Measurements from ENCODE around the gene FSTL5. TPM values are rescaled to one million over a fixed set of nuclear protein-coding genes. Genes with fewer than 3 reads are reported as not detected.

The FSTL5 gene
- total RNA-seq, 1 experiment from 2014 or later, result 29.4 TPM

- TF ChIP-seq CTCF (conservative IDR thresholded peaks at IDR 0.05), result no peak
- no peak for TF ChIP-seq EZH2 (IDR thresholded peaks at IDR 0.05; ENCODE audit: low read depth)
- Histone ChIP-seq H3K4me1 (replicated peaks; ENCODE audit: insufficient read depth) (no peaks in the 10 kb centered on the region), H2AFZ (no peak overlapping the region), H3K27ac (no peak overlapping the region), H3K9me2 (ENCODE audit: insufficient read depth) (no peaks in the 10 kb centered on the region), H3K27me3 (ENCODE audit: insufficient read depth, low read depth) (no peaks in the 10 kb centered on the region), H4K20me1 (ENCODE audit: insufficient read depth) (no peaks in the 10 kb centered on the region), H3K36me3 (ENCODE audit: low read depth) (no peaks in the 10 kb centered on the region), H3K9me3 (ENCODE audit: insufficient read depth, low read depth) (no peaks in the 10 kb centered on the region), H3F3A (ENCODE audit: insufficient read depth, low read depth) (no peaks in the 10 kb centered on the region), H3K79me2 (ENCODE audit: low read depth) (no peaks in the 10 kb centered on the region), H3K4me2 (no peak overlapping the region), H3K4me3 (no peak overlapping the region)
- intact Hi-C loops (cut with micrococcal nuclease; ENCODE audit: unreplicated experiment), result no loop called here
- no peak for DNase-seq
- ChIA-PET CTCF (no interaction called here), POLR2A (ENCODE audit: unreplicated experiment) (no interaction called here)
- no TSS peak for BruUV-seq (replicated peaks)
Measured at GRCh38 chr4:161463436-161463835, 700.4 kb downstream of the FSTL5 start.

- H3K9me3 ChIP-seq (ENCODE audit: insufficient read depth, low read depth), result no peaks in the 10 kb centered on the region
- no peak for TF ChIP-seq CTCF (conservative IDR thresholded peaks at IDR 0.05)
- no peak for TF ChIP-seq EZH2 (IDR thresholded peaks at IDR 0.05; ENCODE audit: low read depth)
- no peak overlapping the region for H3K27ac ChIP-seq
- H2AFZ ChIP-seq, result no peak overlapping the region
- H3K79me2 ChIP-seq (ENCODE audit: low read depth), result no peaks in the 10 kb centered on the region
- H4K20me1 ChIP-seq (ENCODE audit: insufficient read depth), result no peaks in the 10 kb centered on the region
- no TSS peak for BruUV-seq (replicated peaks)
- DNase-seq, result no peak
- H3K4me2 ChIP-seq, result no peak overlapping the region
- intact Hi-C loops (cut with micrococcal nuclease; ENCODE audit: unreplicated experiment), result no loop called here
- ChIA-PET POLR2A (ENCODE audit: unreplicated experiment) (no interaction called here), CTCF (no interaction called here)
- no peaks in the 10 kb centered on the region for H3K9me2 ChIP-seq (ENCODE audit: insufficient read depth)
- no peaks in the 10 kb centered on the region for H3F3A ChIP-seq (ENCODE audit: insufficient read depth, low read depth)
- no peaks in the 10 kb centered on the region for H3K36me3 ChIP-seq (ENCODE audit: low read depth)
- H3K27me3 ChIP-seq (ENCODE audit: insufficient read depth, low read depth), result no peaks in the 10 kb centered on the region
- H3K4me1 ChIP-seq (replicated peaks; ENCODE audit: insufficient read depth), result no peaks in the 10 kb centered on the region
- H3K4me3 ChIP-seq, result no peak overlapping the region
Measured at GRCh38 chr4:161457906-161458305, 705.9 kb downstream of the FSTL5 start.

DNA sequence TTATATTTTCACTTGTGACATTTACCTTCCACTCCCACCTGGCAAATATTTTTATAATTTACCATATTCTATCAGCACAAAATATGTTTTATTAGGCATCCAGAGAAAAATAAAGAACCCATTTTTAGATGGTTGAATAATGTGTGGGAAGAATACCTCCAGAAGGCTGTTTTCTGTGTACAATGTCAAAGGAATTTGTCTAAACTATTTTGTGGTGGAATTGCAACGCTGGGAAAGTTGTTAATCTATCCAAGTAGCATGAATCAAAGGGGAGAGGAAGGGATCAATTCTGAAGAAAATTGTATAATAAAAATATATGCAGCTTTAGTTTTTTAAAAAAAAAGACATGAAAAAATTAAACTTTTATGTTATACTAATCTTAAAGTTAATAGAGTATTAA lies 706.5 kb downstream of the FSTL5 start:
- intact Hi-C loops (cut with micrococcal nuclease; ENCODE audit: unreplicated experiment), result no loop called here
- no peak for DNase-seq
- no peaks in the 10 kb centered on the region for H3F3A ChIP-seq (ENCODE audit: insufficient read depth, low read depth)

More for the DNA sequence above, 706.5 kb downstream of the FSTL5 start:
- no peak overlapping the region for H3K4me2 ChIP-seq
- BruUV-seq (replicated peaks), result no TSS peak
- no peak overlapping the region for H3K4me3 ChIP-seq
- H3K4me1 ChIP-seq (replicated peaks; ENCODE audit: insufficient read depth), result no peaks in the 10 kb centered on the region
- H4K20me1 ChIP-seq (ENCODE audit: insufficient read depth), result no peaks in the 10 kb centered on the region
- no peaks in the 10 kb centered on the region for H3K27me3 ChIP-seq (ENCODE audit: insufficient read depth, low read depth)
- H3K27ac ChIP-seq, result no peak overlapping the region
- CTCF ChIA-PET, result no interaction called here
- H2AFZ ChIP-seq, result no peak overlapping the region
- TF ChIP-seq CTCF (conservative IDR thresholded peaks at IDR 0.05), result no peak
- TF ChIP-seq EZH2 (IDR thresholded peaks at IDR 0.05; ENCODE audit: low read depth), result no peak
- no peaks in the 10 kb centered on the region for H3K36me3 ChIP-seq (ENCODE audit: low read depth)
- H3K9me3 ChIP-seq (ENCODE audit: insufficient read depth, low read depth), result no peaks in the 10 kb centered on the region
- H3K79me2 ChIP-seq (ENCODE audit: low read depth), result no peaks in the 10 kb centered on the region
- H3K9me2 ChIP-seq (ENCODE audit: insufficient read depth), result no peaks in the 10 kb centered on the region
- POLR2A ChIA-PET (ENCODE audit: unreplicated experiment), result no interaction called here
